ENCODE measurements around the gene AXIN1.
A peak's percentile ranks its signal among the peaks of the same experiment; 100 is the strongest.
"Not testable (repeated sequence)": the region's sequence is repeated elsewhere in the genome, so short reads cannot be mapped to it uniquely, and the experiment has no call there.

The AXIN1 gene

DNA sequence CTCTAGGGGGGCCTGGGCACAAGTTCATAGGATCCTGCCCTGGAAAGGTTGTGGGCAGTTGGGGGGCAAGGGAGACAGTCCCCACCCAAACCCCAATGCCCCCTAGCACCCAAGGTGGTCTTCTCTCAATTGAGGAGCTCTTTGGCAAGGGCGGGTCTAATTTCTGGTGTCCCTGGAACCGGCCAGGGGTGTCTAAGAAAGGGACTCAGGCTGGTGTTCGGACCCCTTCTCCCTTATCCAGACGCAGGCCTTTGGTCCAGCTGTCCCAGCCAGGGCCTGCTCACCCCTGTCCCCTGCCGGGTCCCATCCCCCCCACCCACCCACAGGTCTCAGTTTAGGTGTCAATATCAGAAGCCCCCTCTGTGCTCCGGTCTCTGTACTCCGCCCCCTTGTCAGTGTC lies 73.0 kb downstream of the AXIN1 start:
- no peak for DNase-seq
- in situ Hi-C loops (cut with MboI; ENCODE audit: low pct_unique_long_range_greater_than_20kb, low sequenced_read_pairs) = no loop called here

- peak; percentile 58 for DNase-seq
- in situ Hi-C loops (cut with MboI; ENCODE audit: low pct_unique_long_range_greater_than_20kb, low sequenced_read_pairs) = no loop called here
Observed at GRCh38 chr16:278863-279366, 73.6 kb downstream of the AXIN1 start.

DNA sequence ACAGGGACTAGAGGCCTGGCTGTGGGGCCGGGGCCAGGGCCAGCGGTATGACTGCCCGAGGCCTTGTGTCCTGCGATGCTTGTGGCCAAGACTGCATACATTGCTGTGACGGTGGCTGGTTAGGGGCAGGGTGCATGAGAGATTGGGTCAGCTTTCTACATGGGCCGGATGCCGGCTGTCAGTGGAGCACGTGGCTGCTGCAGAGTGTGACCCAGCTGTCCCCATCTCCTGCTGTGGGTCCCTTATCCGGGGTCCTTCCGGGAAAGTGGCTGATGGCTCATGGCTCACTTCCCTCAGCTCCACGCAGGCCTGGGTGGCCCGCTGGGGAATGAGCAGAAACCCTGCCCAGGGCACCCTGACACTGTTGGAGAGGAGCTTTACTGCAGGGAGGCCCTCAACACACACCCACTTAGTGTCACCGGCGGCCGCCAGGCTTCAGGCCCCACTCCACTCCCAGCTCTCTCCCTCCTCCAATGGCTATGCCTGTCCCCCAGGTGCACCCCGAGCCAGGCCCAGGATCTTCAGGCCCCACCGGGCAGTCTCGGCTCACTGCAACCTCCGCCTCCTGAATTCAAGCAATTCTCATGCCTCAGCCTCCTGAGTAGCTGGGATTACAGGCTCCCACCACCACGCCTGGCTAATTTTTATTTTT lies 76.0 kb downstream of the AXIN1 start:
- no peak for DNase-seq
- in situ Hi-C loops (cut with MboI; ENCODE audit: low pct_unique_long_range_greater_than_20kb, low sequenced_read_pairs) = no loop called here

- in situ Hi-C loops (cut with MboI; ENCODE audit: low pct_unique_long_range_greater_than_20kb, low sequenced_read_pairs) = no loop called here
- no peak for DNase-seq
Observed at GRCh38 chr16:275786-276232, 76.7 kb downstream of the AXIN1 start, which contains the start of gene RGS11. Gene RGS11 (minus strand): TSS chr16:275944. CDS start chr16:275911, 33 bp downstream.

DNA sequence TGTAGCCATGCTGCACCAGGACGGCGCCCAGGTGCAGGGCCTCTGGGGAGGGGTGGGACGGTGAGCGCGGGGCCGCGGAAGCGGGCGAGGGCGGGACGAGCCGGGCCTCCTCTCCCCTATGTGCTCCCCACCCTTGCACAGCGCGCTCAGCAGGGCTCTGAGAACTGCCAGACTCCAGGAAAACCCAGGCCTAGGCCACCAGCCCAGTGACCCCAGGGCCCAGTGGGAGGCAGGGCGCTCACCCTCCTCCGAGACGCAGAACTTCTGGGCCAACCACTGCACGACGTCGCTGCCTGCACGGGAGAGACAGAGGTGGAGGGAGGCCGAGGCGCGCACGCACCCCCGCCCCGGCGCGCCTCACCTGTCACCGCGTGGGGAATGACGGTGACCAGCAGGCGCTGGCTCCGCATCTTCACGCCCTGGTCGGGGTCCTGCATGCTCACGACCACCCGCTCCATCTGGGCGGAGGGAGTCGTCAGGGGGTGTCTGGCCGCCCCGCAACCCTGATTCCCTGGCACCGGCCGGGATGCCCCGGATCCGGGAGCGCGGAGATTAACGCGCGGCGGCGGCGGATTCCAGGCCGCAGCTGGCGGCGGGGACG lies 77.4 kb downstream of the AXIN1 start:
- no peak for DNase-seq
- in situ Hi-C loops (cut with MboI; ENCODE audit: low pct_unique_long_range_greater_than_20kb, low sequenced_read_pairs) = no loop called here

DNA sequence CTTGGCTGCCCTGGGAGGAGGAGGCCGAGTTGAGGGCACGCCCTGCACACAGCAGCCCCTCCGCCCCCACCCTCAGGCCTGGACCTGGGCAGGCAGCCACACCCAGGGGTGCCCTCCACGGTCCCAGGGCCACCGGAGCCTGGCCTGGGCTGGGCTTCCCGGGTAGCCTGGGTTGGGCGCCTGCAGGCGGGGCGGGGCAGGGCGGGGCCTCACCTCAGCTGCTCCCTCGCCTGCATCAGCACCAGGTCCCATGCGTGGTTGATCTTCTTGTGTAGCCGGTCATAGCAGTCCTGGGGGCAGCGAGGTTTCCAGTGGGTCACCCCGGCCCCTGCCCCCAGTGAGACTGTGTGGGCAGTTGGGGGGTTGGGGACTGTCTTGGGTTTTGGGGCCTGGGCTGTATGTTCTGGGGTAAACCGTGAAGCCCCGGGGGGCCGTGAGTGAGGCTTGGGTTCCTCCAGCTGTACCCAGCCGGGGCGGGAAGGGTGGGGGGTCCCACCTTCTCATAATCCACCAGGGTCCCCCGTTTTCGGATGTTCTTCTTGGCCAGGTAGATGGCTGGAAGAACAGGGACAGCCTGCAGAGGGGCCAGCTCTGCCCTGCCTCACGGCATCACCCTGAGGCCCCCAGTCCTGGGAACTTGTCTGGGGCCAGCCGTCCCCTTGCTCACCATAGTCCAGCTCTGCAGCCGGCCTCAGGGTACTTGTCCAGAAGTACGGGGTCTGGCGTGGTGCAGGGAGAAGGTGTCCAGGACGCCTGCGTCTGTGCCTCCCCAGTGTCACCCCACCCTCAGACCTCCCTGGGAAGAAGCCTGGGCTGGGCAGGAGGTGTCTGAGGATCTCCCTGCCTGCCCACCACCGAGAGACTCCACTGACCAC lies 78.7 kb downstream of the AXIN1 start:
- no peak for DNase-seq
- in situ Hi-C loops (cut with MboI; ENCODE audit: low pct_unique_long_range_greater_than_20kb, low sequenced_read_pairs) = no loop called here

DNA sequence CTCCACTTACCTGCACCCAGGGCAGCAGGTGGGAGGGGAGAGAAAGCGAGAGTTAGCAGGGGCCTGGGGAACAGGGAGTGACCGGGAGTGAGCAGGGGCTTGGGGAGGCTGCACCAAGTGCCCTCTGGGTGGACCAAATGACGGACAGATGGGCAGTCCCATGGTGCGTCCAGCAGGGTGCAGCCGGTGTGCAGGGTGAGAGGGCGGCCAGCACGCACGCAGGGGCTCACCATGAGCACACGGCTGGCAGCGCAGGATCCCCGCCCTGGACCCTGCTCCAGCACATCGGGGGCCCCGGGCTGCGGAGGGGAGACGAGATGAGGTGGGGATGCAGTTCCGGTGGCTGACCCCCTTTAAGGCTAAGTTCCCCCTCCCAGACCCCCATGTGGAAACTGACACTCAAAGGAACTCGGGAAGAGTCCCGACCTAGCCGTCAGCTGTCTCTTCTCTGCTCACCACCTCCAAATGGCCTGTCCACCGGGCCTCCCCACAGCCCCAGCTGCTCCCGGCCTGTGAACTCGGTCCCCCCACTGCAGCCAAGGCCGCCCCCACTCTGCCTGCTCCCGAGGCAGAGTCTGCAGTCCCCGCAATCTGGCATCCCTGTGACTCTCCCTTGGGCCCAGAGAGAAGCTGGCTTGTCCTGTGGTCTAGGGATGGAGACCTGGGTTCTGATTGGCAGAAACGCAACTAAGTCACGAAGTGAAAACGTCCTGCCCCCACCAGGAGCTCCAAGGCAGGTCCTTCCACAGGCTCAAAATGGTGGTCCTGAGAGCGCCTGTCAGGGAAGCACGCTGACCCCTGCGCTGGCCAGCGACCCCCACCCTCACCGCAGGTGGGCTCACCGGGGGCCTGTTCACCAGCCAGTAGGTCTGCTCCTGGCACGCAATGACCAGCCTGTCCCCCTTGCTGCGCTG lies 79.6 kb downstream of the AXIN1 start:
- DNase-seq = no peak
- in situ Hi-C loops (cut with MboI; ENCODE audit: low pct_unique_long_range_greater_than_20kb, low sequenced_read_pairs) = no loop called here

GRCh38 chr16:270381-271255 lies 81.9 kb downstream of the AXIN1 start:
- in situ Hi-C loops (cut with MboI; ENCODE audit: low pct_unique_long_range_greater_than_20kb, low sequenced_read_pairs) = no loop called here
- no peak for DNase-seq

GRCh38 chr16:269061-269796 lies 83.3 kb downstream of the AXIN1 start:
- no peak for DNase-seq
- in situ Hi-C loops (cut with MboI; ENCODE audit: low pct_unique_long_range_greater_than_20kb, low sequenced_read_pairs) = no loop called here

DNA sequence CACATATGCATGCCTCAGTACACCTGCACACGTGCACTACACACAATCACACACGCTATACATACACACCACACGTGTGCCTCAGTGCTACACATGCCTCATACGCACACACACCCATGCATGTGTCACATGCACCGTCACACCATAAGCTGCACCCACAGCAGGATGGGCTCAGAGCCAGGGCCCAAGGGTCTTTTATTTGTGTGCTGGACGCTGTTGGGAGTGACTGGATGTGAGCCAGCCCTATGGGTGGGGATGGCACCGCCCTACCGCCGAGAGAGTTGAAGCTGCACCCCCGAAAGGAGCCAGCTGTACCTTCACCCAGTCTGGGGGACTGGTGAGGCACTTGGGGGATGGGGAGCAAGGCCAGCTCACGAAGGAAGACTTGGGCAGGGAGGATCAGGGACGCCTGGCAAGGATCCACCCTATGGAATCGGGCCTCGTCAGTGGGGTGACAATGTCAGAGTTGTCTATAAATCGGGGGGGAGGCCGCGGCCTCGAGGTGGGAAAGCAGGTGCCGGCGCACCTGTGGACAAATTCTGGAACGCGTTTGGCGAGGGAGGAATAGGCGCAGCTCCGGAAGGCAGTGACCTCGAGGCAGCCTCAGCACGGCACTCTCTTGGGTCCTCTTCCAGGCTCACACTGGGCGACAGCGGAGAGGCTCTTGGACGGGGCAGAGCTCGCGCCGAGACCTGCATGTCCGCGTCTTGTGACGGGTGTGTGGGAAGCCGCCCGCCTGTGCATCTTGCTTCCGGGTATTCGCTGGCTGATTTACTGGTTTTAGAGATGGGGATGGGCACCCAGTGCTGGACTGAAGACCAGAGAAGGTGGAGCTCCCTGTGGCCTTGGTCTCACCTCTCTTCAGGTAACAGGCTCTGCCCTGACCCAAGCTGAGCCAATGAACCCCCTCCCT lies 84.1 kb downstream of the AXIN1 start:
- in situ Hi-C loops (cut with MboI; ENCODE audit: low pct_unique_long_range_greater_than_20kb, low sequenced_read_pairs) = no loop called here
- DNase-seq = no peak

DNA sequence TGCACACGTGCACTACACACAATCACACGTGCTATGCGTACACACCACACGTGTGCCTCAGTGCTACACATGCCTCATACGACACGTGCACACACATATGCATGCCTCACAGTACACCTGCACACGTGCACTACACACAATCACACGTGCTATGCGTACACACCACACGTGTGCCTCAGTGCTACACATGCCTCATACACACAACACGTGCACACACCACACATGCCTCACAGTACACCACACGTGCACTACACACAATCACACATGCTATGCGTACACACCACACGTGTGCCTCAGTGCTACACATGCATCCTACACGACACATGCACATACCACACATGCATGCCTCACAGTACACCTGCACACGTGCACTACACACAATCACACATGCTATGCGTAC lies 85.0 kb downstream of the AXIN1 start:
- DNase-seq; in situ Hi-C loops (cut with MboI; ENCODE audit: low pct_unique_long_range_greater_than_20kb, low sequenced_read_pairs): not testable (repeated sequence)

DNA sequence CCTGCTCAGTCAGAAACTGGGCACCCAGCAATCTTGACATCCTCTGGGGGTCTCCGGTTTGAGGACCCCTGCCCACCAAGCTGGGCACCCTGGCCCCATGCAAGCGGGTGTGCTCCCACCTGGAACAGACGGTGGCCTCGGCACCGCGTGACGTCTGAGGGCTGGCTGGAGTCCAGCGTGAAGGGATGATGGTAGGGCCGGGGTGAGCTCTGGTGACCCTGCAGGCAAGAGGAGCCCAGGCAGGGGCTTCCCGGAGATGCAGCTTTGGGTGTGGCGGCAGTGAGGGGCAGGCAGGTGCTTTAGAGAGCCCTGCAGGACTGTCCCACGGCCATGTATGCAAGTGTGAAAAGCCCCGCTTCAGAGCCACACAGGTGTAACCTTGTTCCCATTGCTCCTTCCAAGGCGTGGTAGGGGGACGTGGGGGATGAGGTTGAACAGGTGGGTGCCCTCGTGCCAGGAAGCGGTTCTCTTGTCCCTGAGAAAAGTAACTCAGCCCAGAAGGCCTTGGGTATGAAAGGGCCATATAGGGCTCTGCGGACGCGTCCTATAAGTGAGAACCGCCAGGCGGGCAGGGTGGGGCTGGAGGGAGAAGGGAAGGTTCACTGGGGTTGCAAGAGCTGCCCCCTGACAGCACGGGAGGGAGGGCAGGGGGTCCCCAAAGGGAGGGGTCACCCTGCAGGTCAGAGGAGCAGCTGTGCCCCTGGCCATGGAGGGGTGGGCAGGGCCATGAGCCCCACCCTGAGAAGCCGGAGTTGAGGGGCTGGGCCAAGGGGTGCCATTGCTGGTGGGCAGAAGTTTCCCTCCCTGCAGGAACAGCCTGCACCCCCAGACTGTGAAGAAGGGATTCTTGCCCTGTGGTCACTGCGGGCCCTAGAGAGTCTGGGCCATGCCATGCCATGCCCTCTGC lies 86.0 kb downstream of the AXIN1 start:
- in situ Hi-C loops (cut with MboI; ENCODE audit: low pct_unique_long_range_greater_than_20kb, low sequenced_read_pairs) = no loop called here
- DNase-seq = no peak

DNA sequence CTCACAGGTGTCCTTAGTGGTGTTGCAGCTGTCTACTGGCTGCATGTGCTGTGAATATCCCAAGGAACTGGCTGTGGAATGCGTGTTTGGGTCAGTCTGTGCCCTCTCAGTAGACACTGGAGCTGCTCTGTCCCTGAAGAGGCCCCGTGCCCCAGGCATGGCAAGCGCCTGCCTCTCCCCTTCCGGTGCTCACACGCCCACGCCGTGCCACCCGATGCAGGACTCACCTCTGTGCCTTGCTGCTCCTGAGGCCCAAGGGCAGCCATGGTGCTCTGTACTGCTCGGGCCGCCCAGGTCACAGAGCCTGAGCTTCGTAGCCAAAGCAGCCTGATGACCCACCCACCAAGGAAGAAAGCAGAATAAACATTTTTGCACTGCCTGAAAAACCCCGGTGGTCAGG lies 86.8 kb downstream of the AXIN1 start:
- DNase-seq = no peak
- in situ Hi-C loops (cut with MboI; ENCODE audit: low pct_unique_long_range_greater_than_20kb, low sequenced_read_pairs) = no loop called here

DNA sequence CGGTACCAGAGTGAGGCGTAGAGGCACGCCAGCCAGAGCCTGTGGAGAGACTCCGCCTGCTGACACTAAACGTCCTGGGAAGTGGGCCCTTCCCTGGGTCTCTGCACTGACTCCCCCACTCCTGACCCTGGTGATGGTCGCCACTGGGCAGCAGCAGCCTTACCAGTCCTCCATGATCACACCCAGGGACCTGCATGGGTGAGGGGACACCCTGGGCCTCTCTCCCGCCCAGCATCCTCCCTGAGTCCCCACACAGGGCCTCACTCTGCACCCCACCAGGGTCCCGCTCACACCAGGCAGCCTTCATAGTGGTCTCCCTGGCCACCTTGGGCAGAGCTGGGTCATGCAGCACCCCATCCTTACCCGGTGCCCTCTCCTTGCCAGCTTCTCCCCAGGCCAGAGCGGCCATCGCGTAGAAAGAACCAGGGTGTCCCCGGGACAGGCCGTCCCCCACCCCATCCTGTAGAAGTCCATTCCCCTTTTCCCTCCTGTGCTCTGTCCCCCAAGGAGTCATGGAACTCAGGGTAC lies 87.5 kb downstream of the AXIN1 start:
- in situ Hi-C loops (cut with MboI; ENCODE audit: low pct_unique_long_range_greater_than_20kb, low sequenced_read_pairs) = no loop called here
- no peak for DNase-seq

GRCh38 chr16:264440-264951 lies 88.0 kb downstream of the AXIN1 start:
- no peak for DNase-seq
- in situ Hi-C loops (cut with MboI; ENCODE audit: low pct_unique_long_range_greater_than_20kb, low sequenced_read_pairs) = no loop called here

Measured in KBM-7 (cell line).